GM13976 (cell line): ENCODE results near the gene AGBL1.

Experiments used
- DNase-seq: peaks from one replicate; pipeline ENCODE4 v3.0.0; 2012; ENCODE audit warnings: low spot score
- CTCF ChIP-seq: IDR thresholded peaks from 2 replicates; pipeline ENCODE4 v1.5.1; 2012; ENCODE audit warnings: borderline replicate concordance, mild to moderate bottlenecking; ENCODE audit not compliant: insufficient read depth; ENCODE audit errors: extremely low read depth, missing control alignments, control extremely low read depth
- in situ Hi-C: fragments of 300-500 bp; cut with MboI; formaldehyde crosslinking; loops from one replicate; pipeline ENCODE4 v1.12.0; 2022; ENCODE audit warnings: low sequenced_read_pairs, mixed read lengths, inconsistent platforms; ENCODE audit not compliant: unreplicated experiment

Gene AGBL1

GRCh38 chr15:86164232-86164898 is 84.7 kb downstream of the AGBL1 start:
- no peak for TF ChIP-seq CTCF
- in situ Hi-C loops, result no loop called here
- DNase-seq, result no peak

GRCh38 chr15:86165265-86166211 is 85.9 kb downstream of the AGBL1 start:
- no peak for TF ChIP-seq CTCF
- DNase-seq, result no peak
- in situ Hi-C loops, result no loop called here

- TF ChIP-seq CTCF, result no peak
- in situ Hi-C loops, result no loop called here
- DNase-seq, result no peak
Measured at GRCh38 chr15:86167841-86168240, 88.2 kb downstream of the AGBL1 start.

- no peak for DNase-seq
- in situ Hi-C loops, result no loop called here
- TF ChIP-seq CTCF, result no peak
Measured at GRCh38 chr15:86178845-86179244, 99.2 kb downstream of the AGBL1 start.

- no peak for TF ChIP-seq CTCF
- no peak for DNase-seq
- in situ Hi-C loops, result no loop called here
Measured at GRCh38 chr15:86183596-86184491, 104.2 kb downstream of the AGBL1 start.
